Endothelial cell of umbilical vein (primary cell): ENCODE data around the gene ZFPM1.

Source experiments
- CTCF ChIP-seq, 2 donors: IDR thresholded peaks; 1 replicate in 1 of 2; 2 replicates in 1 of 2; pipeline ENCODE4 v1.5.1; 2011; ENCODE audit warnings: low read length in 2 of 2, mild to moderate bottlenecking in 2 of 2, moderate library complexity in 2 of 2, control low read depth in 1 of 2, inconsistent platforms in 1 of 2, low read depth in 1 of 2; ENCODE audit not compliant: insufficient read depth in 1 of 2; ENCODE audit errors: extremely low read depth in 1 of 2
- EZH2 ChIP-seq: IDR thresholded peaks from 2 replicates; pipeline ENCODE4 v1.6.1; 2012; ENCODE audit warnings: borderline replicate concordance, low read depth, mild to moderate bottlenecking, moderate library complexity, low read length, inconsistent platforms; ENCODE audit not compliant: severe bottlenecking
- POLR2A ChIP-seq: IDR thresholded peaks from 2 replicates; pipeline ENCODE4 v1.6.1; 2012; ENCODE audit warnings: low read depth, mild to moderate bottlenecking, control low read depth, low read length

- no peak for TF ChIP-seq CTCF (IDR thresholded peaks at IDR 0.05; ENCODE audit: extremely low read depth in 1 of 2, insufficient read depth in 1 of 2, low read depth in 1 of 2, low read length in 2 of 2)
- TF ChIP-seq POLR2A = no peak
- TF ChIP-seq EZH2 = no peak
These were observed 107.8 kb downstream of the ZFPM1 start for GRCh38 chr16:88560714-88561484.
